K562 (cell line): Measurements from ENCODE around the gene STK25. TPM values are rescaled to one million over a fixed set of nuclear protein-coding genes. Genes with fewer than 3 reads are reported as not detected.

ENCODE experiments used
- CEBPB ChIP-seq: fragments of 450-650 bp; IDR thresholded peaks from 2 replicates; pipeline ENCODE4 v1.6.1; 2016; ENCODE audit warnings: missing genetic modification characterization, missing compliant biosample characterization
- CEBPG ChIP-seq, 3 experiments: fragments of 200-800 bp in 1 of 3; sonication (Bioruptor generic) in 1 of 3; sonication (generic) in 1 of 3; formaldehyde crosslinking in 1 of 3; IDR thresholded peaks in 2 of 3; conservative IDR thresholded peaks in 1 of 3; 2 replicates each; pipeline versions ENCODE4 v1.6.1 to v1.8.0; 2016 to 2022; ENCODE audit warnings: missing compliant biosample characterization in 2 of 3, missing genetic modification characterization in 2 of 3, mild to moderate bottlenecking in 1 of 3, missing genetic modification reagents in 1 of 3
- CHD2 ChIP-seq: IDR thresholded peaks from 2 replicates; pipeline ENCODE4 v1.6.1; 2011; ENCODE audit warnings: low read depth, low read length
- CREM ChIP-seq: IDR thresholded peaks from 2 replicates; pipeline ENCODE4 v1.6.1; 2014; ENCODE audit warnings: antibody characterized with exemption, low read depth
- ESRRA ChIP-seq: fragments of 450-650 bp; IDR thresholded peaks from 2 replicates; pipeline ENCODE4 v1.6.1; 2014; ENCODE audit warnings: low read depth, mild to moderate bottlenecking, moderate library complexity, borderline replicate concordance
- GATAD2B ChIP-seq: fragments of 450-650 bp; IDR thresholded peaks from 2 replicates; pipeline ENCODE4 v1.6.1; 2017; ENCODE audit warnings: mild to moderate bottlenecking, borderline replicate concordance
- GTF2B ChIP-seq: IDR thresholded peaks from 2 replicates; pipeline ENCODE4 v1.6.1; 2011; ENCODE audit not compliant: insufficient read length; ENCODE audit errors: extremely low read depth
- HCFC1 ChIP-seq: IDR thresholded peaks from 2 replicates; pipeline ENCODE4 v1.6.1; 2012; ENCODE audit warnings: low read depth, low read length, improper control_type of control experiment
- HDAC1 ChIP-seq, 2 experiments: fragments of 450-650 bp; IDR thresholded peaks; 2 replicates each; pipeline ENCODE4 v1.6.1; 2016 to 2017; ENCODE audit warnings: inconsistent platforms in 1 of 2, mild to moderate bottlenecking in 1 of 2, moderate library complexity in 1 of 2
- HLTF ChIP-seq: fragments of 450-650 bp; IDR thresholded peaks from 2 replicates; pipeline ENCODE4 v1.6.1; 2016
- KDM2B ChIP-seq: fragments of 250-450 bp; sonication (Bioruptor Pico); IDR thresholded peaks from 2 replicates; pipeline ENCODE4 v1.8.0; 2021; ENCODE audit warnings: mild to moderate bottlenecking, moderate library complexity
- KLF16 ChIP-seq: IDR thresholded peaks from 2 replicates; pipeline ENCODE4 v1.6.1; 2016; ENCODE audit warnings: antibody characterized with exemption
- NCOA4 ChIP-seq: fragments of 450-650 bp; IDR thresholded peaks from 2 replicates; pipeline ENCODE4 v1.6.1; 2018; ENCODE audit warnings: mild to moderate bottlenecking; ENCODE audit not compliant: partially characterized antibody
- NR2C2 ChIP-seq, 2 experiments: fragments of 200-800 bp in 1 of 2; sonication (Bioruptor generic) in 1 of 2; sonication (generic) in 1 of 2; formaldehyde crosslinking in 1 of 2; IDR thresholded peaks; 2 replicates each; pipeline versions ENCODE4 v1.6.1 to v1.8.0; 2016 to 2022; ENCODE audit warnings: mild to moderate bottlenecking in 1 of 2, missing compliant biosample characterization in 1 of 2, missing genetic modification characterization in 1 of 2, missing genetic modification reagents in 1 of 2
- PCBP1 ChIP-seq: fragments of 200-400 bp; formaldehyde crosslinking; IDR thresholded peaks from 2 replicates; pipeline ENCODE4 v1.6.1; 2018; ENCODE audit warnings: mild to moderate bottlenecking, low read depth, low read length; ENCODE audit not compliant: poor library complexity, severe bottlenecking
- PHF20 ChIP-seq: fragments of 450-650 bp; IDR thresholded peaks from 2 replicates; pipeline ENCODE4 v1.6.1; 2018; ENCODE audit not compliant: partially characterized antibody
- RBM22 ChIP-seq: fragments of 200-400 bp; formaldehyde crosslinking; IDR thresholded peaks from 2 replicates; pipeline ENCODE4 v1.6.1; 2018; ENCODE audit warnings: low read length, low read depth; ENCODE audit not compliant: poor library complexity, severe bottlenecking
- SMARCA5 ChIP-seq: fragments of 450-650 bp; IDR thresholded peaks from 2 replicates; pipeline ENCODE4 v1.6.1; 2016
- TFAP4 ChIP-seq: sonication (generic); formaldehyde crosslinking; IDR thresholded peaks from 2 replicates; pipeline ENCODE4 v1.8.0; 2022; ENCODE audit warnings: missing genetic modification reagents, mild to moderate bottlenecking, moderate library complexity, borderline replicate concordance
- THRB ChIP-seq: fragments of 450-650 bp; formaldehyde crosslinking; conservative IDR thresholded peaks from 2 replicates; pipeline ENCODE4 v1.4.0; 2022; ENCODE audit warnings: mild to moderate bottlenecking, missing genetic modification characterization
- ZFPM2 ChIP-seq: fragments of 250-450 bp; sonication (Bioruptor Pico); IDR thresholded peaks from 2 replicates; pipeline ENCODE4 v1.5.1; 2022; ENCODE audit warnings: mild to moderate bottlenecking
- ZNF280A ChIP-seq: fragments of 450-650 bp; IDR thresholded peaks from 2 replicates; pipeline ENCODE4 v1.6.1; 2018; ENCODE audit warnings: mild to moderate bottlenecking, low read depth; ENCODE audit not compliant: partially characterized antibody
- ZNF785 ChIP-seq: fragments of 250-450 bp; sonication (Bioruptor Pico); IDR thresholded peaks from 2 replicates; pipeline ENCODE4 v1.4.0; 2020; ENCODE audit warnings: mild to moderate bottlenecking
- ZSCAN29 ChIP-seq: fragments of 450-650 bp; IDR thresholded peaks from 2 replicates; pipeline ENCODE4 v1.6.1; 2017
- ZSCAN32 ChIP-seq: fragments of 450-650 bp; formaldehyde crosslinking; IDR thresholded peaks from 2 replicates; pipeline ENCODE4 v1.4.0; 2020; ENCODE audit warnings: mild to moderate bottlenecking, moderate library complexity
- polyA plus RNA-seq, 8 experiments: library from polyadenylated mRNA; depleted of rRNA in 4 of 8; stranded (reverse) in 5 of 8; unstranded in 3 of 8; fragments of >200 nt; fragmentation: Nextera tagmentation in 2 of 8; fragmentation: Illumina TruSeq in 1 of 8; extraction: Ambion mirVana in 2 of 8; extraction: Trizol in 1 of 8; gene quantifications; 2 replicates each; pipeline versions ENCODE4 v1.2.1 to v1.2.3, GENCODE V29; 2011 to 2014; ENCODE audit warnings: inconsistent platforms in 1 of 8, missing spikeins in 1 of 8
- total RNA-seq, 7 experiments: library from RNA; depleted of rRNA in 6 of 7; stranded (reverse); fragments of >200 nt in 6 of 7; fragmentation: Illumina TruSeq in 2 of 7; extraction: Trizol in 2 of 7; gene quantifications; 2 replicates each; pipeline versions ENCODE4 v1.2.1 to v1.2.3, GENCODE V29; 2011 to 2021; ENCODE audit warnings: low replicate concordance in 1 of 7

Gene STK25
- total and polyA plus RNA-seq, 9 of the 15 experiments (the other 6 are each of a cell fraction or from before 2014, with no cell fraction given), result 5.4 to 177 (median 116) TPM

GRCh38 chr2:241507430-241508239 is 749 bp downstream of the STK25 start (continued):
- TF ChIP-seq ZSCAN32 (CRISPR knock-in tag), result no peak
- no peak for TF ChIP-seq CEBPG (CRISPR knock-in tag; IDR thresholded peaks at IDR 0.05)
- TF ChIP-seq CEBPG (tag; conservative IDR thresholded peaks at IDR 0.05 in 1 of 2, IDR thresholded peaks at IDR 0.05 in 1 of 2), result no peak
- TF ChIP-seq HDAC1 (IDR thresholded peaks at IDR 0.05), result peak in 1 of 2 experiments; percentile 50; a peak in 1 of 4 replicates
- no peak for TF ChIP-seq NR2C2 (CRISPR knock-in tag; IDR thresholded peaks at IDR 0.05)
- TF ChIP-seq NR2C2 (tag; IDR thresholded peaks at IDR 0.05), result no peak
- no peak for TF ChIP-seq PHF20
- TF ChIP-seq GATAD2B, result no peak
- no peak for TF ChIP-seq SMARCA5
- TF ChIP-seq ZNF280A, result no peak
- no peak for TF ChIP-seq HCFC1
- no peak for TF ChIP-seq ESRRA
- TF ChIP-seq ZNF785 (CRISPR knock-in tag), result no peak
- TF ChIP-seq HLTF, result no peak
- TF ChIP-seq PCBP1, result peak; percentile 2
- TF ChIP-seq TFAP4 (CRISPR knock-in tag), result peak; percentile 13; the same call in 1 of the 2 replicates
- TF ChIP-seq KDM2B (CRISPR knock-in tag), result 0 out of 2 replicates have a peak, but pooled peaks have one; percentile 4
- TF ChIP-seq ZFPM2 (CRISPR knock-in tag), result no peak
- TF ChIP-seq CHD2, result no peak
- TF ChIP-seq GTF2B, result no peak
- TF ChIP-seq THRB (CRISPR knock-in tag), result no peak
- TF ChIP-seq CREM, result no peak
- no peak for TF ChIP-seq ZSCAN29
- TF ChIP-seq NCOA4, result no peak
- no peak for TF ChIP-seq KLF16
- no peak for TF ChIP-seq RBM22
- TF ChIP-seq CEBPB, result no peak
